GM19324 (cell line): ENCODE results near the gene JARID2.

ENCODE experiments used
- ATAC-seq: cut with Tn5 transposase; IDR thresholded peaks from one replicate; pipeline ENCODE4 v1.9.1; 2021; ENCODE audit warnings: mild to moderate bottlenecking, moderate library complexity; ENCODE audit not compliant: unreplicated experiment, low FRiP score

The JARID2 gene

GRCh38 chr6:15246666-15247499 lies 1.0 kb downstream of the JARID2 start:
- ATAC-seq = no peak

DNA sequence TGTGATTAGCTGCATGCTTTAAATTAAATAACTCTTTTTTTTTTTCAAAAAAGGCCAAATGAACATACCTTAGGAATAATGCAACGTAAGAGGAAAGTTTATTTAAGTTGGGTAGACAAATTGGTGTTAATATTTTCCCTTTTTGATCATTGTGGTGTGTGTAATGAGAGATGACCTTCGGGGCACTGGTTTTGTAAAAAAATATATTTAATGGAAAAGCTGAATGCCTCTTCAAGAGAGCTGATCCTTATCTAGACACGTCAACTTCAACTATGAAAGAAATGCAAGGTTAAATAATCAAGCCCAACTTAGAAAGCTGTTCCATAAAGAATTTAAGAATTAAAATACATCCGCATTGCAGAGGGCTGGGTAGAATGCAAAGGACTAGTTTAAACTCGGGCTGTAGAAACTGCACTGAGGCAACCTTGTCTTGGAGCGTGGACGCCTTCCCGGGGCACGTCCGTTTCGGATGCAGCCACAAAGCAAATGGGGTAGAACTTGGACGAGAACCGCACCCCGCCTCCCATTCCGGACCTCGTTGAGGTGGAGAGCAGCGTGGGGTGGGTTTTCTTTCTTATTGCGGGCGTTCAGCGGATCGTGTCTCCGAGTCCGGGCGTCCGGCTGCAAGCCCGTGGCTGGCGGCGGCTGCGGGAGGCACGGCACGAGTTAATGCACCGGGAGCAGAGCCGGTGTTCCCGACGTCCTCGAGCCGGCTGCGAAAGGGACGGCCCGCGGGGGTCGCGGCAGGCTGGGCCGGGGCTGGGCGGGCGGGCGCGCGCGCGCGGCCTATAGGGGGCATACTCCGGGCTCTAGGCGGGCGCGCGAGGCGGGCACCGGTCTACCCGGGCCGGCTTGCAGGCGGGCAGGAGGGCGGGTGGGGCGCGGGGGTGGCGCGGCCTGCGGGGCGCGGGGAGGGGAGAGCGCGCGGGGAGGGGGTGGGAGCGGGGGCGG lies 1.9 kb downstream of the JARID2 start:
- peak; percentile 14 for ATAC-seq

DNA sequence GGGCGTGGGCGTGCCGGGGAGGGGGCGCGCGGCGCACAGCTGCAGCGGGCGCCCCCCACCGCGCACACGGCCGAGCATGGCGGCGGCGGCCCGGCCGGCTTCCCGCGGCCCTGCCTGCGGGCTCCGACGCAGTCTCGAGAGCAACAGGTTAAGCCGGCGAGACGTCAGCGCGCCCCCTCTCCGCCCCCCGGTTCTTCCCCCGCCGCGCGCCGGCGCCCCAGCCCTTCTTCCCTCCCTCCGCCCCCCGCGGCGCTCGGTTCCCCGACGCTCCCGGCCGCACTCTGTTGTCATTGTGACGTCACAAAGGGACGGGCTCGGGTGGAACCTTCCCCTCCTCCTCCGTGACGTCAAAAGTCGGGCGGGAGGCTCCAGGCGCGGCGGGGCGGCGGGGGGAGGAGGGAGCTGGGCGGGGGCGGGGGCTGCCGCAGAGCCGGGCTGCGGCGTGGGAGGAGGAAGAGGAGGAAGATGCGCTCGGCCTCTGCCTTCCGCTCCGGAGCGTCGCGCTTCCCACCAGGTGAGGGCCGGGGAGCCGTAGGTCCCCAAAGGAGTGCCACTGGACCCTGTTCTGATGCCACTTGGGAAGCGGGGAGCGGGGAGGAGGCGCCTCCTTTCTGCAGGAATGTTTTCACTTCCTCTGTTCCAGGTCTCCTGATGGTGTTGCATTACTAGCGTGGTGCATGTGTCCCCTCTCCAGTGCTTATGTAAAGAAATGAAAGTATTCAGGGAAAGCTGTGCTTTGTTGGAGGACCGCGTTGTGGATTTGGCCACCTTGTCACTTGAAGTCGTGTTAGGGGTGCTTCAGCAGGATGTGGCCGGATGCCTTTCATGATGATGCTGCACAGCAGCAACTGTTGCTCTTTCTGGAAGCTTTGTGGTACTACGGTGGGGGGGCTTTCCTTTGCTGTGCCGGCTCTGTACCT lies 2.8 kb downstream of the JARID2 start:
- peak; percentile 38 for ATAC-seq

DNA sequence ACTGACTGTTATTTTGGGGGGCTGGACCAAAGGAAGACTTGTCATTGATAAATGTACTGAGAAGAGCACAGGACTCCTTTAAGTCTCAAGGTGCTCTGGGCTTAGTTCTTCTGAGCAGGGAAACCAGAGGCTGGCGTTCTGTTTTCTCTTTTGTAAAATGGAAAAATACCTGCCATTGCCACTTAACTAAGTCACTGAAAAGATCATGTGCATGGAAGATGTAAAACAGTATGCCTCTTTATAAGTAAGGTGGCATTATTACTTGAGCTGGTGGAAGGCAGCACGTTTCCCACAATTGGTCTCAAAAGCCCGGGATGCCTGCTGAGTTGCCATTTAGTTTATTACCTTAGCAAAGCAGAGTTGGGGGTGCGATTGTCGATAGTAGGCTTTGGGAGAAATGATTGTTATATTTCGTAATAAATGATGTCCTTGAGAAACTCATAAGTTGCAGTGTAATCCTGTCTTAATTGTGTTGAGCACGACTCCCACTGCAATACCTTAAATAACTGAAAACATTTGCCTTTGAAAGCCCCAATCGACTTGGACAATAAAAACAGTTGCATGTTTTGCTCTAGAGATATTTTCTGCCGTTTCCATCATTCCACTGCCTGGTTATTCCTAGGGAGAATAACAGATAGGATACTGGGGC lies 3.6 kb downstream of the JARID2 start:
- ATAC-seq = no peak

GRCh38 chr6:15250187-15251168 lies 4.6 kb downstream of the JARID2 start:
- no peak for ATAC-seq

DNA sequence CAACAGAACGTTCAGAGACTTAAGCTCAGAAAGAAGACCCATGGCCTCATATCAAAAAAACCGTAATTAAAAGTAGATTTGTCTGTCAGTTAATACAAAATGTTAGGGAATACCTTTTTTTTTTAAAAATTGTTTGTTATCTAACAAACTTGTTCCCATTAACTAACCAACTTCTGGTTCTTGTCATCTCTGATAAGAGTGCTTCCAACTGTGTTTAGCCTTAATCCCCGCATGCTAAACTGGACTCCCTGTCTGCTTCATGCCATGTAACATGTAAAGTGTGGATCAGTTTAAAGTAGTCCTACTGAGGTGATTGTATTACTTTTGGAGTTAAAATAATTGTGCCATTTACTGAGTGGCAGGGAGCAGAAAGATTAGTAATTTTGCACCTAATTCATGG lies 6.3 kb downstream of the JARID2 start:
- no peak for ATAC-seq

GRCh38 chr6:15253203-15254022 lies 7.5 kb downstream of the JARID2 start:
- ATAC-seq = no peak

GRCh38 chr6:15254070-15254975 lies 8.5 kb downstream of the JARID2 start:
- peak; percentile 29 for ATAC-seq

DNA sequence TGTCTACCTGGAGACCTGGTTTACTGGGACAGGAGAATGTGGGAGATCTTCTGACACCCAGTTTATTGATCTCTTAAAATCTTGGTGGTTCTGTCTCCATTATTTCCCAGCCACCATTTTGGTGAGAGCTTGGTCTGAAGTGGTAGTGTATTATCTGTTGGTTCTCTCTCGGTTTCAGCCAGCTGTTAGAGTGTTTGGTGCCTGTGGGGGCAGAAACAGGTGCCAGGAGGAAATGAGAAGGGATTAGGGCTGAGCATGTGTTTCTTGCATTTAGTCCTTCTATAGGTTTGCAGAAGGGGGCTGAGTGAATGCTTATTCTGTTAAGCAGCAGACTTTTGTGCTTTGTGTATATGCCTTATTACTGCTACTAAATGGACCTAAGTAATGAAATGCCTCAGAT lies 9.6 kb downstream of the JARID2 start:
- ATAC-seq = peak; percentile 77

- peak; percentile 7 for ATAC-seq
Measured at GRCh38 chr6:15255909-15256395, 10.1 kb downstream of the JARID2 start.

- ATAC-seq = no peak
Measured at GRCh38 chr6:15256538-15257271, 10.8 kb downstream of the JARID2 start.

- no peak for ATAC-seq
Measured at GRCh38 chr6:15257357-15258132, 11.7 kb downstream of the JARID2 start.

DNA sequence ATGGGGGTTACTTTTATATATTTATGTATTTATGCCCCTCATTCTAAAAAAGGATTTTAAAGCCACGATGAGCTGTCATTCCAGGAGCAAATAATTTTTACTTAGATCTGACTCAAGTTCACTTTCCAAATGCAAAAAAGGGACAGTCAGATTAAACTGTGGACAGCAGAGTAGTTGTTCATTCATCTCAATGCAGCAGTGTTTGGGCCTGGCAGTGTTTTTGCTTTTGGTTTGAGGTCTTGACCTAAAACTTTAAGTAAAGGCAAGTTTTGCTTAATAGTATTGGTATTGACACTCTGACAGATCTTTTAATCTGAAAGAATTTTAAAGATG lies 13.9 kb downstream of the JARID2 start:
- ATAC-seq = no peak

DNA sequence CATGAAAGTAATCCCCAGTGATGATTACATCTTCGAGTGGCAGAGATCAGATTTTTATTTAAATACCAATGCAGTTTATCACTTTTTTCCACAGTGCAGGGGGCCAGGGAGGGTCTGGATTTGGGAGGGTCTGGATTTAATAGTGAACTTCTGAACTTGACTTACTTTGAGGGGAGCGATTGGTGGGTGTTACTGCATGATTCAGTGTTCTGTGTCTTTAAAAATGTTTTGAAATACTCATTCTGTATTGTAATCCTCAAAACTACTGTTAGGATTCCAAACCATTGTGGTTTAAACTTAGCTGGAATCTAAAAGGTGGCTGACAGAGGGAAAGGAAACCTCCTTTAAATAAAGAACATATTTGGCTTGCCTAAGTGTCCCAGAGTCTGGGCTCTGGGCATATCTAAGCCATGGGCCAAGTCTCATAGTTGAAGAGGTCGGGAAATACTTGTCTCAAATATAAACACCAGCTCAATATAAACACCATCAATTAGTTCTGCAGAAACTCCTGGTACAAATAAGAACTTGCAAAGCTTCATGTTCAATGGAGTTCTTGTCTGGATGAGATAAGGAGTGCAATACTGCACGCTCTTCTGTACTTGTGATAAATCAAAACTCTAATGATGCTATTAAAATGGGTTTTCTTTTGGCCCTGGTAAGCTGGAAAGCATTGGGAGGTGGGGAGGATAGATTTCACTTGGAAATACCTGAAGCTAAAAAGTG lies 14.4 kb downstream of the JARID2 start:
- ATAC-seq = no peak
